Cardiac atrium fibroblast (primary cell): ENCODE results near the gene PRSS38. TPM values are rescaled to one million over a fixed set of nuclear protein-coding genes. Genes with fewer than 3 reads are reported as not detected.

Experiments
- total RNA-seq: library from RNA; depleted of rRNA; stranded (reverse); fragments of >200 nt; gene quantifications from 2 replicates; pipeline ENCODE4 v1.2.3, GENCODE V29; 2015

The PRSS38 gene
- total RNA-seq = not detected in 2 replicates

GRCh38 chr1:227815468-227816409 is at the start of gene PRSS38:
Gene PRSS38, plus strand, starts transcription at chr1:227815675. Its CDS starts 42 bp downstream, at chr1:227815717.

Other genes with a start within 250 kb of the PRSS38 start
- 18.8 and 28.7 TPM in 2 replicates for gene JMJD4, start 80.4 kb upstream of the PRSS38 start, total RNA-seq
- gene SNAP47, start 80.2 kb upstream of the PRSS38 start, total RNA-seq = 25.8 and 26.7 TPM in 2 replicates
- 0.36 TPM in 1 of 2 replicates, not detected in the other for gene WNT9A, start 132.3 kb downstream of the PRSS38 start, total RNA-seq
- not detected in 2 replicates for gene WNT3A, start 191.3 kb downstream of the PRSS38 start, total RNA-seq